Astrocyte (in vitro differentiated cells and primary cell): ENCODE measurements around the gene SIGLEC6. TPM values are rescaled to one million over a fixed set of nuclear protein-coding genes. Genes with fewer than 3 reads are reported as not detected.

Source experiments
- DNase-seq: peaks from one replicate; pipeline ENCODE4 v3.0.0-alpha.2; 2010; ENCODE audit warnings: low read depth
- FAIRE-seq: peaks from 2 replicates; lab custom pipeline; 2011; peaks lifted over from hg19 to GRCh38; lab: Jason Lieb, UNC
- H2AFZ ChIP-seq: 2 replicates; pipeline ENCODE4 v1.6.0; 2012; ENCODE audit warnings: low read depth, low read length, inconsistent platforms
- H3K27ac ChIP-seq: 2 replicates; pipeline ENCODE4 v1.5.1; 2011; ENCODE audit warnings: low read depth, low read length, inconsistent platforms
- H3K27me3 ChIP-seq: 2 replicates; pipeline ENCODE4 v1.6.0; 2011; ENCODE audit warnings: low read length, inconsistent platforms; ENCODE audit not compliant: insufficient read depth
- H3K36me3 ChIP-seq: 2 replicates; pipeline ENCODE4 v1.5.1; 2011; ENCODE audit warnings: low read length, inconsistent platforms; ENCODE audit not compliant: insufficient read depth
- H3K4me1 ChIP-seq: 2 replicates; pipeline ENCODE4 v1.5.1; 2011; ENCODE audit warnings: low read length, inconsistent platforms; ENCODE audit not compliant: insufficient read depth
- H3K4me2 ChIP-seq: 2 replicates; pipeline ENCODE4 v1.6.0; 2012; ENCODE audit warnings: low read length, inconsistent platforms
- H3K4me3 ChIP-seq: 2 replicates; pipeline ENCODE4 v1.5.1; 2011; ENCODE audit warnings: low read depth, mild to moderate bottlenecking, low read length, inconsistent platforms; ENCODE audit not compliant: insufficient read depth
- H3K79me2 ChIP-seq: 2 replicates; pipeline ENCODE4 v1.6.0; 2012; ENCODE audit warnings: mild to moderate bottlenecking, low read length, inconsistent platforms; ENCODE audit not compliant: insufficient read depth
- H3K9ac ChIP-seq: 2 replicates; pipeline ENCODE4 v1.6.0; 2012; ENCODE audit warnings: mild to moderate bottlenecking, low read length, inconsistent platforms
- H3K9me3 ChIP-seq: 2 replicates; pipeline ENCODE4 v1.5.1; 2012; ENCODE audit warnings: low read depth, mild to moderate bottlenecking, low read length, inconsistent platforms; ENCODE audit not compliant: insufficient read depth
- H4K20me1 ChIP-seq: 2 replicates; pipeline ENCODE4 v1.6.0; 2012; ENCODE audit warnings: low read length, inconsistent platforms; ENCODE audit not compliant: insufficient read depth
- H3K27ac Mint-ChIP-seq: one replicate; pipeline ENCODE4 v1.8.0; 2021; ENCODE audit warnings: mild to moderate bottlenecking, mixed read lengths; ENCODE audit not compliant: unreplicated experiment
- H3K27me3 Mint-ChIP-seq: one replicate; pipeline ENCODE4 v1.8.0; 2021; ENCODE audit warnings: low read depth, mixed read lengths; ENCODE audit not compliant: unreplicated experiment
- H3K36me3 Mint-ChIP-seq: one replicate; pipeline ENCODE4 v1.8.0; 2021; ENCODE audit warnings: low read depth, mixed read lengths; ENCODE audit not compliant: unreplicated experiment
- H3K4me1 Mint-ChIP-seq: one replicate; pipeline ENCODE4 v1.8.0; 2021; ENCODE audit warnings: low read depth, mixed read lengths; ENCODE audit not compliant: unreplicated experiment
- H3K4me3 Mint-ChIP-seq: one replicate; pipeline ENCODE4 v1.8.0; 2021; ENCODE audit warnings: mild to moderate bottlenecking, moderate library complexity, mixed read lengths; ENCODE audit not compliant: unreplicated experiment
- H3K9me3 Mint-ChIP-seq: one replicate; pipeline ENCODE4 v1.8.0; 2021; ENCODE audit warnings: mild to moderate bottlenecking, mixed read lengths; ENCODE audit not compliant: unreplicated experiment
- CTCF ChIP-seq: IDR thresholded peaks from 2 replicates; pipeline ENCODE4 v1.5.1; 2011; ENCODE audit warnings: low read depth, mild to moderate bottlenecking, inconsistent platforms, low read length, moderate library complexity; ENCODE audit not compliant: insufficient read depth
- EZH2 ChIP-seq: IDR thresholded peaks from 2 replicates; pipeline ENCODE4 v1.6.1; 2012; ENCODE audit warnings: mild to moderate bottlenecking, low read length, inconsistent platforms; ENCODE audit not compliant: insufficient read depth
- total RNA-seq: library from RNA; stranded (reverse); gene quantifications from 2 replicates; pipeline ENCODE4 v1.2.1, GENCODE V29; 2021

The SIGLEC6 gene
- total RNA-seq, 1 donor from 2014 or later, result not detected

GRCh38 chr19:51539821-51540366 is 8.4 kb upstream of the SIGLEC6 start:
- H3K9me3 Mint-ChIP-seq, result peaks cover 7% of the 10 kb centered on the region
- H3K36me3 ChIP-seq, result no peaks in the 10 kb centered on the region
- DNase-seq (no peak), FAIRE-seq (no peak)
- TF ChIP-seq CTCF (no peak), EZH2 (no peak)
- no peaks in the 10 kb centered on the region for H3K79me2 ChIP-seq
- no peak overlapping the region for H2AFZ ChIP-seq
- H3K27me3 ChIP-seq, result no peaks in the 10 kb centered on the region
- peaks cover 8% of the 10 kb centered on the region for H3K27me3 Mint-ChIP-seq
- no peak overlapping the region for H3K9ac ChIP-seq
- H3K4me1 ChIP-seq, result no peaks in the 10 kb centered on the region
- H3K9me3 ChIP-seq, result peaks cover 6% of the 10 kb centered on the region
- no peaks in the 10 kb centered on the region for H3K4me1 Mint-ChIP-seq
- no peak overlapping the region for H3K4me2 ChIP-seq
- no peak overlapping the region for H3K4me3 ChIP-seq
- H3K36me3 Mint-ChIP-seq, result no peaks in the 10 kb centered on the region
- H4K20me1 ChIP-seq, result no peaks in the 10 kb centered on the region
- no peak overlapping the region for H3K4me3 Mint-ChIP-seq
- H3K27ac Mint-ChIP-seq, result no peak overlapping the region
- H3K27ac ChIP-seq, result no peak overlapping the region

DNA sequence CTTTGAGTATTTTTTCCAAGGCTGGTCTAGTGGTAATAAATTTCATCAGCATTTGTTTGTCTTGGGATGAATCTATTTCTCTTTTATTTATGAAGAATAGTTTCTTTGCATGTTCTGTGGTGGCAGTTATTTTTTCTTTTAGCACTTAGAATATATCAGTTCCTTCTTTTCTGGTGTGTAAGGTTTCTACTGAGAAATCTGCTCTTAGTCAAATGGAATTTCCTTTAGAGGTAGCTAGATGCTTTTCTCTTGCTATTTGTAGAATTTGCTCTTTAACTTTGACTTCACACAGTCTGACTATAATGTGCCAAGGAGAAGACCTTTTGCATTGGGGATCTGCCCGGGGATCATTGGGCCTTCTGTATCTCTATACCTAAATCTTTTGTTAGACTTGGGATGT is 4.1 kb upstream of the SIGLEC6 start:
- Mint-ChIP-seq H3K36me3 (no peaks in the 10 kb centered on the region), H3K4me1 (no peaks in the 10 kb centered on the region), H3K9me3 (no peaks in the 10 kb centered on the region), H3K27me3 (peaks cover 1% of the 10 kb centered on the region), H3K27ac (no peak overlapping the region), H3K4me3 (no peak overlapping the region)
- Histone ChIP-seq H3K79me2 (no peaks in the 10 kb centered on the region), H3K27me3 (no peaks in the 10 kb centered on the region), H2AFZ (no peak overlapping the region), H3K9ac (no peak overlapping the region), H3K4me2 (no peak overlapping the region), H3K9me3 (peaks cover 4% of the 10 kb centered on the region), H4K20me1 (no peaks in the 10 kb centered on the region), H3K27ac (no peak overlapping the region), H3K36me3 (no peaks in the 10 kb centered on the region), H3K4me1 (no peaks in the 10 kb centered on the region), H3K4me3 (no peak overlapping the region)
- FAIRE-seq, result no peak
- DNase-seq, result no peak
- TF ChIP-seq EZH2 (no peak), CTCF (no peak)

DNA sequence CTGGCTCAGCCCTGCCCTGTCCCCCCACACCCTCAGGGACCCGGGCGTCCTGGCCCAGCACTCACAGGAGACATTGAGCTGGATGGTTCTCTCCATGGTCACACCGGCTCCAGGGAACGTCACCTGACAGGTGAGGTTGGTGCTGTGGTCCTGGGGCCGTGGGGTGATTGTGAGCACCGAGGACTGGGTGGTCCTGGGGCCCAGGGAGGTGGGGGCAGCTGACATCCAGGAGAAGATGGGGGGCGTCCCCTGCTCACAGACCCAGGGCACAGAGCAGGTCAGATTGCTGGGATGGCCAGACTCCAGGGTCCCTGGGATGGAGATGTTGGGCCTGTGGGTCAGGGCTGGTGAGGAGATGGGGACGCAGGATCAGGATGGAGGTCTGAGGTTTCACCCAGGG is 854 bp downstream of the SIGLEC6 start:
- no peaks in the 10 kb centered on the region for H3K27me3 ChIP-seq
- H3K36me3 Mint-ChIP-seq, result no peaks in the 10 kb centered on the region
- no peaks in the 10 kb centered on the region for H3K79me2 ChIP-seq
- H3K36me3 ChIP-seq, result no peaks in the 10 kb centered on the region
- no peaks in the 10 kb centered on the region for H3K9me3 ChIP-seq
- H3K9me3 Mint-ChIP-seq, result peaks cover 4% of the 10 kb centered on the region
- no peak overlapping the region for H3K27ac ChIP-seq
- DNase-seq, result no peak
- no peak overlapping the region for H3K9ac ChIP-seq
- no peak overlapping the region for H3K4me2 ChIP-seq
- no peak for TF ChIP-seq CTCF
- no peak for FAIRE-seq
- no peaks in the 10 kb centered on the region for H4K20me1 ChIP-seq
- H3K27ac Mint-ChIP-seq, result no peak overlapping the region
- no peaks in the 10 kb centered on the region for H3K4me1 Mint-ChIP-seq
- no peaks in the 10 kb centered on the region for H3K4me1 ChIP-seq
- no peak overlapping the region for H2AFZ ChIP-seq
- peaks cover 1% of the 10 kb centered on the region for H3K27me3 Mint-ChIP-seq
- no peak overlapping the region for H3K4me3 ChIP-seq
- H3K4me3 Mint-ChIP-seq, result no peak overlapping the region
